AG04449 (cell line): Measurements from ENCODE around the gene GPR37.

Experiments
- CTCF ChIA-PET: fragments of 350-600 bp; formaldehyde crosslinking; extraction: SDS; loops from one replicate; lab custom pipeline; 2021; ENCODE audit warnings: antibody characterized with exemption; lab: Yijun Ruan, JAX
- POLR2A ChIA-PET: fragments of 400-600, 350-600 bp; formaldehyde crosslinking; extraction: SDS; loops from one replicate; lab custom pipeline; 2020; ENCODE audit warnings: antibody characterized with exemption, inconsistent platforms; lab: Yijun Ruan, JAX
- DNase-seq: peaks from one replicate; pipeline ENCODE4 v3.0.0-alpha.2; 2010; ENCODE audit warnings: low read depth, low spot score
- H3K4me3 ChIP-seq: 2 replicates; pipeline ENCODE4 v1.5.1; 2011; ENCODE audit warnings: low read depth, mild to moderate bottlenecking, control low read depth, low read length
- TF ChIP-seq, protein P1 (sequence below): IDR thresholded peaks from one replicate; pipeline ENCODE4 v1.5.1; 2011; ENCODE audit warnings: mild to moderate bottlenecking, moderate library complexity, low read length, control low read depth, inconsistent platforms; ENCODE audit not compliant: insufficient read depth; ENCODE audit errors: missing control alignments

The GPR37 gene

DNA sequence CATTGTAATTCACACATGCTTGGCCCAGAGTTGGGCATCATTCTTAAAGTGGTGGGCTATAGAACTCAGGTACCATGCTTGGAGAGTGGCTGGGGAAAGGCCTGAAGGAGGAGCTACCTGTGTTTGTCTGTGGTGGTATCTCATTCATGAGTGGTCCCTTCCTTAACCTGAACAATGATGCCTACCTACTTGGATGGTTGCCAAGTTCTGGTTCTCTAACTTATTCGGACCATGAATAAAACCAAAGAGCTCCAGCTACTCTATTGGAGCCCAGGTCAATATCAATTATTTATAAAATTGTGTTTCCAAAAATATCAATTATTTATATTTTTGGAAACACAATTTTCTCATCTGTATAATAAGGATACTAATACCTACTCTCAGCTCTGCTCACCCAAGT is 2.9 kb upstream of the GPR37 start:
- ChIA-PET POLR2A (no interaction called here), CTCF (interaction anchor here (1.3 to 4.3 kb wide), 2 partner anchors 17 to 598 kb away, joined by 4 to 16 read pairs; no protein-coding TSS in a partner anchor)
- no peak overlapping the region for H3K4me3 ChIP-seq
- TF ChIP-seq, protein P1, sequence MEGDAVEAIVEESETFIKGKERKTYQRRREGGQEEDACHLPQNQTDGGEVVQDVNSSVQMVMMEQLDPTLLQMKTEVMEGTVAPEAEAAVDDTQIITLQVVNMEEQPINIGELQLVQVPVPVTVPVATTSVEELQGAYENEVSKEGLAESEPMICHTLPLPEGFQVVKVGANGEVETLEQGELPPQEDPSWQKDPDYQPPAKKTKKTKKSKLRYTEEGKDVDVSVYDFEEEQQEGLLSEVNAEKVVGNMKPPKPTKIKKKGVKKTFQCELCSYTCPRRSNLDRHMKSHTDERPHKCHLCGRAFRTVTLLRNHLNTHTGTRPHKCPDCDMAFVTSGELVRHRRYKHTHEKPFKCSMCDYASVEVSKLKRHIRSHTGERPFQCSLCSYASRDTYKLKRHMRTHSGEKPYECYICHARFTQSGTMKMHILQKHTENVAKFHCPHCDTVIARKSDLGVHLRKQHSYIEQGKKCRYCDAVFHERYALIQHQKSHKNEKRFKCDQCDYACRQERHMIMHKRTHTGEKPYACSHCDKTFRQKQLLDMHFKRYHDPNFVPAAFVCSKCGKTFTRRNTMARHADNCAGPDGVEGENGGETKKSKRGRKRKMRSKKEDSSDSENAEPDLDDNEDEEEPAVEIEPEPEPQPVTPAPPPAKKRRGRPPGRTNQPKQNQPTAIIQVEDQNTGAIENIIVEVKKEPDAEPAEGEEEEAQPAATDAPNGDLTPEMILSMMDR: no peak
- no peak for DNase-seq

DNA sequence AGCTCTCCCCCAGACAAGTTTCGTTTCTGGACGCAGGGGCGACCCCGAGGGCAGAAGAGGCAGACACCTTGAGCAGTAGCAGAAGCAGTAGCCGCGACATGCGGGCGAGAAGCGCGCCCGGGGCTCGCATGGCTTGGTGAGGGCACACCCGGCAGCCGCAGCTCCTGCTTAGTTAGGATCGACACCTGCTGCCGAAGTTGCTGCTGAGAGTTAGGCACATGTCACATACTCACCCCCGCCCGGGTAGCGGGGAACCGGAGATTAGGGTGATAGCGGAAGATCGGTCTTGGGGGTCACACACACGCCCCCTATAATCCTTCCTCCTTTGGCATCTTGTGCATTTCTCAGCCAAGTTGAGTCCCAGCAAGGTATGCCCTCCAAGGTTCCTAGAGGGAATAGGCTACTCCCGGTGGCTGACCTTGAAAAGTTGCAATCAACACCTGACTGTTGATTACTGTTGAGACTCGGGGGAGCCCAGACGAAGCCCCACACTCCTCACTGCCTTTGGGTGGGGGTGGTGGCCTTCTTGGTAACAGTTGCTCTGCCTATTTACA is 668 bp downstream of the GPR37 start:
- peak overlapping the region; percentile 46 for H3K4me3 ChIP-seq
- POLR2A ChIA-PET: no interaction called here
- no peak for DNase-seq
- CTCF ChIA-PET: interaction anchor here (0.8 to 2.4 kb wide), 3 partner anchors 19 to 610 kb away, joined by 3 to 13 read pairs (median 11); no protein-coding TSS in a partner anchor
- TF ChIP-seq, protein P1: no peak

DNA sequence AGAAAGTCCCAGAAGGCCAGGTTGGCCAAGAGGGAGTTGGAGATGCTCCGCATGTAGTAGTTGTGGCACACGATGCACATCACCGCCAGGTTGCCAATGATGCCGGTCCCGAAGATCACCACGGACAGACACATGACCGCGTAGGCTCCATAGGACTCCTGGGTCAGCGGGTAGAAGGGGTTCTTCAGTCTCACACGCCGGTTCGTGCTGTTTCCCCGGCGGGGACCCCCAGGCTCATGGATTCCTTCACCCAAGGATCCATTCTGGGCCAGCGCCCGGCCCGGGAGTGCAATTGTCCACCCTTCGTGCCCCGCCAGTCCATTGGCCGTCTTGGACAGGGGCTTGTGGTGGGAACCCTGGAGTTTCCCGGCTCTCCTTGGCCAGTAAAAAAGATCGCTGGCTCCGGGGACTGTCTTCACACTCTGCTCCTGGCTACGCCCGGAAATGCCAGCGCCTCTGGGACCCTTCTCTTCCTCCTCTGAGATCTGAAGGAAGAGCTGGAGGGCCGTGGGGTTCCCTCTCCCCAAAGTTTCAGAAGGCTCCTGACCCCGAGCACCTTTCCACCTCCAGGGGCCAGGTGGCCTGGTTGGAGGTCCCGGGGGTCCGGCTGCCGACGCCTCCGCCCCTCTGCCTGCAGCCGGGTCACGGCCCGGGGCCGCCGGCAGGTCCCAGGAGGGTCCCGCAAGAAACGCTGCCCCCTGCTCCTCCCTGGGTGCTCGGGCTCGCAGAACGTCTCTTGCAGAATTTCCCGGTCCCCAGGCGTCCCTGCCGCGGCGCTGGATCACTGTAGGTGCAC is 1.3 kb downstream of the GPR37 start:
- POLR2A ChIA-PET: no interaction called here
- DNase-seq: no peak
- CTCF ChIA-PET: interaction anchor here (0.8 kb wide), 1 partner anchor 20 kb away, joined by 3 read pairs; no protein-coding TSS in a partner anchor
- TF ChIP-seq, protein P1: no peak
- H3K4me3 ChIP-seq: peak overlapping the region; percentile 46

DNA sequence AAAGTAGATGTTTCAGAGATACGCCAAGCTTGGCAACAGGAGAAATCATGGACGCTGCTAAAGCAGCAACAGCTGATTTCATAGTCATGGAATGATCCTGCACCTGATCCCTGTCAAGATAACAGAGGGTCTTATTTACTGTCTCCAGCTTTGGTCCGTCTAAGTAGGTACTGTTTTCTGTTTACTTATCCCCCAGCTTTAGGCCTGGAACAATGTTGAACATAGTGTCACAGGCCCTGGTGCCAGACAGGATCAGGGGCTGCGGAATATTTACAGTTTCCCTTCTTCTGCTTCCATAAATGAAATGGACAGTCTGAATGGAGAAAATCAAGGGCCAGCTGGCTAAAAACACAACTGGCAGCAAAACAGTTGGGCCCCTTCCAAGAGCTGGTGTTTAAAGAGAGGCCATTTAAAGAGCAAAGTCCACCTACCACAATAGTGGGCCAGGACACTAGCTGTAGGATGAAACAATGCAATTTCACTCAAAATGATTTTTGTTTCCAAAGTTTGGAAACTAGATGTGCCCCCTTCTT is 2.9 kb downstream of the GPR37 start:
- ChIA-PET CTCF (interaction anchor here (0.6 to 0.7 kb wide), 2 partner anchors 51 to 592 kb away, joined by 3 read pairs; no protein-coding TSS in a partner anchor), POLR2A (no interaction called here)
- TF ChIP-seq, protein P1: no peak
- no peak for DNase-seq
- no peak overlapping the region for H3K4me3 ChIP-seq

DNA sequence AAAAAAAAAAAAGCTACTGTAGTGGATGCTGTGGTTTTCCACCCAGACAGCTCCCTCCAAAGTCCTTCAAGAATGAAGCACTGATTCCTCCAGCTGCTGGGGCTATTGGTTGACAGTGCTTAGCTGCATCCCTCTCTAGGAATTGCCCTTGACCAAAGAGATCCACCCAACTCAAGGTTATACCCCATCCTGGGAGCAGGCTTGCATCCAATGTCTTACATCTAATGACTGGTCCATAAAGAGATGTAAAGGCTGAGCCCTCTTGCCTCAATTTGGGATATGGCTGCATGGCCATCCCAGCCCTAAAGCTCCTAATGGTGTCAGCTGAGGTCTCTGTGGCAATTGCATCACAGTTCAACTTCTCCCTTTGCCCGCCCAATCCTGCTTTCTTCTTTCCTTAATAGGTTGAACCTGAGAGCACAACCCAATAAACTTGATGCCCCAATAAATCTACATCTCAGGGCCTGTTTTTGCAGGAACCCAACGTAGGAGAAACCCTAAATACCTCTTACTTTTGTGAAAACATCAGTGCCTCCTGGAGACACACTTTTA is 4.4 kb downstream of the GPR37 start:
- CTCF ChIA-PET: no interaction called here
- no peak overlapping the region for H3K4me3 ChIP-seq
- DNase-seq: no peak
- TF ChIP-seq, protein P1: no peak
- POLR2A ChIA-PET: no interaction called here

DNA sequence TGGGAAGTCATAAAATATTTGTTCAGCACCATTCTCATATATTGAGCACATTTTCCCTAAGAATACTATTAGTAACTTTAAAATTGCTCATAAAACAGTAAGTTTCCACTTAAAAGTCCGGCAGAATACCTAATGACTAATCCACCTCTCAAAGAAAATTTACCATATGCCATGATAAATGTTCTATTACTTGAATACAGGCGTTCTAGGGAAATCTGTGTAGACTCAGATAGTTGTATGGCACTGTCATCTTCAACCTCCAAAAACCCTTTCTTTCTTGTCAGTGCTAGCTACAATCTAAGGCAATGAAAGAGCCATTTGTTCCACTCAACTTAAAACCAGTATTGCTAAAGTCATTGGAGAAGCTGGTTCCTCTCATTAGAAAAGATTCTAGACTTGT is 7.3 kb downstream of the GPR37 start:
- ChIA-PET CTCF (no interaction called here), POLR2A (no interaction called here)
- DNase-seq: no peak
- TF ChIP-seq, protein P1: no peak
- H3K4me3 ChIP-seq: no peak overlapping the region
